Measurements from ENCODE around the gene PRPF19. TPM values are rescaled to one million over a fixed set of nuclear protein-coding genes. Genes with fewer than 3 reads are reported as not detected.

Gene PRPF19
- total RNA-seq, 1 donor from 2014 or later, result 58.1 TPM

DNA sequence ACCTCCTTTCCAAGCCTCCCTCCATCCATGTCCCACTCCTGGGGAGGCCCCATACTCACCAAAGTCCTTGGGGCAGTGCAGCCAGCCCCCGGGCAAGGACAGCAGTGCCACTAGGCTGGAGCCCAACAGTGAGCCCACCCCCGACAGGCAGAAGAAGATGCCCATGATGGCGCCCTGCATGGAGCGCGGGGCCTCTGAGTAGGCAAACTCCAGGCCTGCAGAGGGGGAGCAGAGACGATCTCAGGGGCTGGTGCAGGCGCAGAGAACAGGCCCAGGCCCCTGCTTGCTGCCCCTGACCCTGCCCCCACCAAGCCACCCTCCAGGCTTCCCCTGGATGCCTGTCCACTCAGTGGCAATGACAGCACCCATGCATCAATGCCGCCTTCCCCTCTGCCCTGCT lies 31.4 kb upstream of the PRPF19 start:
- TF ChIP-seq, protein P1, sequence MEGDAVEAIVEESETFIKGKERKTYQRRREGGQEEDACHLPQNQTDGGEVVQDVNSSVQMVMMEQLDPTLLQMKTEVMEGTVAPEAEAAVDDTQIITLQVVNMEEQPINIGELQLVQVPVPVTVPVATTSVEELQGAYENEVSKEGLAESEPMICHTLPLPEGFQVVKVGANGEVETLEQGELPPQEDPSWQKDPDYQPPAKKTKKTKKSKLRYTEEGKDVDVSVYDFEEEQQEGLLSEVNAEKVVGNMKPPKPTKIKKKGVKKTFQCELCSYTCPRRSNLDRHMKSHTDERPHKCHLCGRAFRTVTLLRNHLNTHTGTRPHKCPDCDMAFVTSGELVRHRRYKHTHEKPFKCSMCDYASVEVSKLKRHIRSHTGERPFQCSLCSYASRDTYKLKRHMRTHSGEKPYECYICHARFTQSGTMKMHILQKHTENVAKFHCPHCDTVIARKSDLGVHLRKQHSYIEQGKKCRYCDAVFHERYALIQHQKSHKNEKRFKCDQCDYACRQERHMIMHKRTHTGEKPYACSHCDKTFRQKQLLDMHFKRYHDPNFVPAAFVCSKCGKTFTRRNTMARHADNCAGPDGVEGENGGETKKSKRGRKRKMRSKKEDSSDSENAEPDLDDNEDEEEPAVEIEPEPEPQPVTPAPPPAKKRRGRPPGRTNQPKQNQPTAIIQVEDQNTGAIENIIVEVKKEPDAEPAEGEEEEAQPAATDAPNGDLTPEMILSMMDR (IDR thresholded peaks at IDR 0.05), result no peak
- Histone ChIP-seq H3K9me3 (no peaks in the 10 kb centered on the region), H3K27ac (peak overlapping the region; percentile 75), H3K36me3 (peaks cover 61% of the 10 kb centered on the region), H3K27me3 (ENCODE audit: low read depth) (no peaks in the 10 kb centered on the region), H3K4me1 (peaks cover 19% of the 10 kb centered on the region), H3K4me3 (no peak overlapping the region)
- DNase-seq, result no peak
- ATAC-seq, result no peak
- intact Hi-C loops (cut with DNase I), result no loop called here

DNA sequence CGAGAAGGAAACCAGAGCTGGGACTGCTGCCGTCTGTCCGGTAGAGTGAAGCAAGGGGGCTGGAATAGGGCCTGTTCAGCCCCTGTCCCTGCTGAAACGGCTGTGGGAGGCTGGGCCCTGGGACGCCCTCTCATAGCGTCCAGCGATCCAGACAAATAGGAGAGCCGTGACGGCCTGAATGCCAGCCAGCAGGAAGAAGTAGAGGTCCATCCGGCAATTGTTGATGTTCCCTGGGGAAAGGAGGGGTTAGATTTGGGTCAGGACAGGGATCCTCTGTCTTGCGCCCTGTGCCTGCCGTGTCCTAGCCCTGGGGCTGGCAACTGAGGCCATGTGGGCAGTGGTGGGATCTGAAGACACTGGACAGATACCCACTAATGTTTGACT lies 30.8 kb upstream of the PRPF19 start:
- peak in 1 of 2 donors; percentile 3 for ATAC-seq
- H3K36me3 ChIP-seq, result peaks cover 56% of the 10 kb centered on the region
- no peaks in the 10 kb centered on the region for H3K9me3 ChIP-seq
- intact Hi-C loops (cut with DNase I), result no loop called here
- peaks cover 14% of the 10 kb centered on the region for H3K4me1 ChIP-seq
- H3K4me3 ChIP-seq, result no peak overlapping the region
- H3K27ac ChIP-seq, result peak overlapping the region; percentile 75
- H3K27me3 ChIP-seq (ENCODE audit: low read depth), result no peaks in the 10 kb centered on the region
- DNase-seq, result no peak
- TF ChIP-seq, protein P1 (IDR thresholded peaks at IDR 0.05), result no peak

DNA sequence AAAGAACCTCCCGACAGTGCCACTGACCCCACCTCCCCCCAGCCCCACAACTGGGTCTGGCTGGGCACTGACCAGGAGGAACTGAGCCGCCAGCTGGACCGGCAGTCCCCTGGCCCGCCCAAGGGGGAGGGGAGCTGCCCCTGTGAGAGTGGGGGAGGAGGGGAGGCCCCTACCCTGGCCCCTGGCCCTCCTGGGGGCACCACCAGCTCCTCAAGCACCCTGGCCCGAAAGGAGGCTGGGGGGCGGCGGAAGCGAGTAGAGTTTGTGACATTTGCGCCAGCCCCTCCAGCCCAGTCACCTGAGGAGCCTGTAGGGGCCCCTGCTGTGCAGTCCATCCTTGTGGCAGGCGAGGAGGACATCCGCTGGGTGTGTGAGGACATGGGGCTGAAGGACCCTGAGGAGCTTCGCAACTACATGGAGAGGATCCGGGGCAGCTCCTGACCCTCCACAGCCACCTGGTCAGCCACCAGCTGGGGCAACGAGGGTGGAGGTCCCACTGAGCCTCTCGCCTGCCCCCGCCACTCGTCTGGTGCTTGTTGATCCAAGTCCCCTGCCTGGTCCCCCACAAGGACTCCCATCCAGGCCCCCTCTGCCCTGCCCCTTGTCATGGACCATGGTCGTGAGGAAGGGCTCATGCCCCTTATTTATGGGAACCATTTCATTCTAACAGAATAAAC lies 30.2 kb upstream of the PRPF19 start:
- H3K27me3 ChIP-seq (ENCODE audit: low read depth), result no peaks in the 10 kb centered on the region
- TF ChIP-seq, protein P1 (IDR thresholded peaks at IDR 0.05), result no peak
- no peaks in the 10 kb centered on the region for H3K9me3 ChIP-seq
- intact Hi-C loops (cut with DNase I), result no loop called here
- H3K4me3 ChIP-seq, result no peak overlapping the region
- DNase-seq (no peak), ATAC-seq (no peak)
- peak overlapping the region; percentile 75 for H3K27ac ChIP-seq
- peaks cover 12% of the 10 kb centered on the region for H3K4me1 ChIP-seq
- H3K36me3 ChIP-seq, result peaks cover 50% of the 10 kb centered on the region

DNA sequence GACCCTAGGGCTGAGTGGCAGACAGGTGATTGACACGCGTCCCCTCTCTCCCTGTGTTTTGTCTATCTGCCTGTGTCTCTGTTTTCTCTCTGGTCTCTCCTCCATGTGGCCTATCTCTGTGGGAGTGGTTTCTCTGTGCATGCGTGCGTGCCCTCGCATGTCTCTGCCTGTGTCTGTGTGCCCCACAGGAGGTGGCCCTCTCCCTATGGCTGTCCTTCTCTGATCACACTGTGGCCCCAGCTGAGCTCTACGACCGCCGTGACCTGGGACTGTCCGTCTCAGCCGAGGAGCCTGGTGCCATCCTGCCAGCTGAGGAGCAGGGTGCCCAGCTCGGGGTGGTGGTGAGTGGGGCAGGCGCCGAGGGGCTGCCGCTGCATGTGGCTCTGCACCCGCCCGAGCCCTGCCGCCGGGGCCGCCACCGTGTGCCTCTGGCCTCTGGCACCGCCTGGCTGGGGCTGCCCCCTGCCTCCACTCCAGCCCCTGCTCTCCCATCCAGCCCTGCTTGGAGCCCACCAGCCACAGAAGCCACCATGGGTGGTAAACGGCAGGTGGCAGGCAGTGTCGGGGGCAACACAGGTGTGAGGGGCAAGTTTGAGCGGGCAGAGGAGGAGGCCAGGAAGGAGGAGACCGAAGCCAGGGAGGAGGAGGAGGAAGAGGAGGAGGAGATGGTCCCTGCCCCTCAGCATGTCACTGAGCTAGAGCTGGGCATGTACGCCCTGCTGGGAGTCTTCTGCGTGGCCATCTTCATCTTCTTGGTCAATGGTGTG lies 29.5 kb upstream of the PRPF19 start:
- H3K4me1 ChIP-seq, result peaks cover 12% of the 10 kb centered on the region
- DNase-seq, result no peak
- H3K9me3 ChIP-seq, result no peaks in the 10 kb centered on the region
- intact Hi-C loops (cut with DNase I), result no loop called here
- no peak for ATAC-seq
- peak overlapping the region; percentile 75 for H3K27ac ChIP-seq
- peaks cover 43% of the 10 kb centered on the region for H3K36me3 ChIP-seq
- H3K4me3 ChIP-seq, result no peak overlapping the region
- H3K27me3 ChIP-seq (ENCODE audit: low read depth), result no peaks in the 10 kb centered on the region
- TF ChIP-seq, protein P1 (IDR thresholded peaks at IDR 0.05), result no peak

DNA sequence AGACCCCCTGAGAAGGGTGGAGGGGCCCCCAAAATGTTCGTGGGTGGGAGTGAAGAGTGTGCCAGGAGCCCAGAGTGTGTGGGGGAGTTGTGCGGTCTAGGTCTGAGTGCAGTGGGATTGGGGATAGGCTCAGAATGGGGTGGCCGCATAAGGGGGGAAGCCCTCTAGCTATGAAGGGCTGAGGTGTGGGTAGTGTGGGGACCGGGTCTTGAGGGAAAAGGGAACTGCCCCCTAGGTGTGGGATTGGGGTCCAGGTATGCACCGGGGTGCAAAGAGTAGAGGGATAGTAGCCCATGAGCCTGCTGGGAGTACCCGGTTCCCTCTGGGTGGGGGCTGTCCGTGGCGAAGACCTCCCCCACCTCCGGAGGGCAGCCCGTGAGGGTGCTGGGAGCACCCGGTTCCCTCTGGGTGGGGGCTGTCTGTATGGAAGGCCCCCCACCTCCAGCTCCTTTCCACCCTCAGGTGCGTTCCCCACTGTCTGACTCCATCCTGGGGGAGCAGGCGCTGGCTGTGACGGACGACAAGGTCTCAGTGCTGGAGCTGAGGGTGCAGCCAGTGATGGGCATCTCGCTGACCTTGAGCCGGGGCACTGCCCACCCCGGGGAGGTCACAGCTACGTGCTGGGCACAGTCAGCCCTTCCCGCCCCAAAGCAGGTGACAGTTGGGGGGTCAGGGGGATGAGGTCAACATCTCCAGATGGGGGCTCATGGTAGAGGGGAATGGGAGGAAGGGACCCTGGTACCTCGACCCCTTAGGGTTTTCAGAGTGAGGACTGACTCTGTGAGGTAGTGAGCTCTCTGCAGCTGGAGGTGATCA lies 28.6 kb upstream of the PRPF19 start:
- H3K9me3 ChIP-seq, result no peaks in the 10 kb centered on the region
- ATAC-seq, result no peak
- H3K36me3 ChIP-seq, result peaks cover 34% of the 10 kb centered on the region
- intact Hi-C loops (cut with DNase I), result no loop called here
- no peaks in the 10 kb centered on the region for H3K27me3 ChIP-seq (ENCODE audit: low read depth)
- no peak for DNase-seq
- TF ChIP-seq, protein P1 (IDR thresholded peaks at IDR 0.05), result no peak
- peaks cover 12% of the 10 kb centered on the region for H3K4me1 ChIP-seq
- H3K4me3 ChIP-seq, result no peak overlapping the region
- no peak overlapping the region for H3K27ac ChIP-seq

Data from lower lobe of right lung (tissue), 2 donors.